ENCODE measurements around the gene RAB36. TPM values are rescaled to one million over a fixed set of nuclear protein-coding genes. Genes with fewer than 3 reads are reported as not detected.

Gene RAB36
- total and polyA plus RNA-seq, 7 donors: 0.05 to 0.56 (median 0.23) TPM; not detected in 1

GRCh38 chr22:23204125-23204488 lies 58.8 kb downstream of the RAB36 start:
- Histone ChIP-seq H3K9me3 (no peaks in the 10 kb centered on the region), H3K27ac (no peak overlapping the region), H3K4me3 (no peak overlapping the region), H3K4me1 (peaks cover 24% of the 10 kb centered on the region), H3K27me3 (ENCODE audit: insufficient read depth in 3 of 3, low read length in 2 of 3) (peaks cover 0 to 6% (median 0%) of the 10 kb centered on the region in 3 donors), H3K36me3 (ENCODE audit: insufficient read depth in 1 of 2, low read depth in 1 of 2) (no peaks in the 10 kb centered on the region)
- intact Hi-C loops (cut with DNase I): no loop called here
- 40 to 63% (median 45%) methylated on average over 11 of the region's 11 CpGs for WGBS, 3 donors
- TF ChIP-seq, protein P1, sequence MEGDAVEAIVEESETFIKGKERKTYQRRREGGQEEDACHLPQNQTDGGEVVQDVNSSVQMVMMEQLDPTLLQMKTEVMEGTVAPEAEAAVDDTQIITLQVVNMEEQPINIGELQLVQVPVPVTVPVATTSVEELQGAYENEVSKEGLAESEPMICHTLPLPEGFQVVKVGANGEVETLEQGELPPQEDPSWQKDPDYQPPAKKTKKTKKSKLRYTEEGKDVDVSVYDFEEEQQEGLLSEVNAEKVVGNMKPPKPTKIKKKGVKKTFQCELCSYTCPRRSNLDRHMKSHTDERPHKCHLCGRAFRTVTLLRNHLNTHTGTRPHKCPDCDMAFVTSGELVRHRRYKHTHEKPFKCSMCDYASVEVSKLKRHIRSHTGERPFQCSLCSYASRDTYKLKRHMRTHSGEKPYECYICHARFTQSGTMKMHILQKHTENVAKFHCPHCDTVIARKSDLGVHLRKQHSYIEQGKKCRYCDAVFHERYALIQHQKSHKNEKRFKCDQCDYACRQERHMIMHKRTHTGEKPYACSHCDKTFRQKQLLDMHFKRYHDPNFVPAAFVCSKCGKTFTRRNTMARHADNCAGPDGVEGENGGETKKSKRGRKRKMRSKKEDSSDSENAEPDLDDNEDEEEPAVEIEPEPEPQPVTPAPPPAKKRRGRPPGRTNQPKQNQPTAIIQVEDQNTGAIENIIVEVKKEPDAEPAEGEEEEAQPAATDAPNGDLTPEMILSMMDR (IDR thresholded peaks at IDR 0.05): no peak
- DNase-seq (no peak), ATAC-seq (peak in 3 of 4 donors; percentile 44 to 59 (median 45))

- 29 to 45% (median 32%) methylated on average over 11 of the region's 11 CpGs for WGBS, 3 donors
- Histone ChIP-seq H3K36me3 (ENCODE audit: insufficient read depth in 1 of 2, low read depth in 1 of 2) (no peaks in the 10 kb centered on the region), H3K9me3 (no peaks in the 10 kb centered on the region), H3K4me3 (no peak overlapping the region), H3K27ac (no peak overlapping the region), H3K4me1 (peaks cover 24% of the 10 kb centered on the region), H3K27me3 (ENCODE audit: insufficient read depth in 3 of 3, low read length in 2 of 3) (peaks cover 0 to 6% (median 0%) of the 10 kb centered on the region in 3 donors)
- ATAC-seq (peak; percentile 88 to 91 (median 89)), DNase-seq (peak; percentile 67 to 81)
- TF ChIP-seq, protein P1 (IDR thresholded peaks at IDR 0.05): no peak
- intact Hi-C loops (cut with DNase I): no loop called here
Measured at GRCh38 chr22:23204541-23205157, 59.4 kb downstream of the RAB36 start.

DNA sequence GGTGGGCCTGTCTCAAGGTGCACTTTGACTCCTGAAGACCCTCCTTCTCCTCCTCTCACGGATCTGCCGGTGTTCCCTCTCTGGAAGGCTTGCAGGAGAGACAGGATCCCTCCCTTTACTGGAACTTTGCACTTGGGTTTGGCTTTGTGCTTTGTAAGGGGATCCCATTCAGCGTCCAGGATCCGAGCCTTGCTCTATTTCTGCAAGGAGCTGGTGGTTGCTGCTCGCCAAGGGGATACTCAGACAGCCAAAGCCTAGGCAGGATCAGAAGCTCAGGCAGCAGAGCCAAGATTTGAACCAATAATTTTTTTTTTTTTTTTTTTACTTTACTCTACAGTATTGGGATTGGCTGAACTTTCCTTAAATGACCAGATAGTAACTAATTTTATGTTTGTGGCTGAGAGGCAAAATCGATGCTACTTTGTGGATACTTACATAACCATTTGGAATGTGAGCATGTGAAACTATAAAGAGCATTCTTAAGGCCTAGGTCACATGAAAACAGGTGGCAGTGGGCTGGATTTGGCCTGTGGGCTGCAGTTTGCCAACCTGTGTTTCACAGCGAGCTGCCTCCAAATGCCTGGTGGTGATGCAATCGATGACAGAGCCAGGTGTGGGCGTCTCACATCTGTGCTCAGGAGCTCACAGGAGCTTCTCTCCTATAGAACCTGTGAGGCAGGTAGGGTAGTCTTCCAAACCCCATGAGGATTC lies 60.2 kb downstream of the RAB36 start:
- Histone ChIP-seq H3K27me3 (ENCODE audit: insufficient read depth in 3 of 3, low read length in 2 of 3) (peaks cover 0 to 6% (median 0%) of the 10 kb centered on the region in 3 donors), H3K36me3 (ENCODE audit: insufficient read depth in 1 of 2, low read depth in 1 of 2) (no peaks in the 10 kb centered on the region), H3K9me3 (no peaks in the 10 kb centered on the region), H3K27ac (no peak overlapping the region), H3K4me1 (peaks cover 24% of the 10 kb centered on the region), H3K4me3 (no peak overlapping the region)
- DNase-seq (no peak), ATAC-seq (peak in 1 of 4 donors; percentile 40)
- intact Hi-C loops (cut with DNase I): no loop called here
- WGBS, 3 donors: 27 to 36% (median 34%) methylated on average over 8 to 9 of the region's 9 CpGs
- TF ChIP-seq, protein P1 (IDR thresholded peaks at IDR 0.05): no peak

- TF ChIP-seq, protein P1 (IDR thresholded peaks at IDR 0.05): no peak
- no peak for ATAC-seq
- DNase-seq: no peak
- Histone ChIP-seq H3K9me3 (no peaks in the 10 kb centered on the region), H3K4me1 (peaks cover 28% of the 10 kb centered on the region), H3K4me3 (no peak overlapping the region), H3K27me3 (ENCODE audit: insufficient read depth in 3 of 3, low read length in 2 of 3) (peaks cover 0 to 6% (median 0%) of the 10 kb centered on the region in 3 donors), H3K36me3 (ENCODE audit: insufficient read depth in 1 of 2, low read depth in 1 of 2) (no peaks in the 10 kb centered on the region), H3K27ac (no peak overlapping the region)
- intact Hi-C loops (cut with DNase I): no loop called here
Measured at GRCh38 chr22:23206915-23207314, 61.6 kb downstream of the RAB36 start.

All from psoas muscle (tissue), 8 donors.